ENCODE measurements around the gene ARG1. TPM values are rescaled to one million over a fixed set of nuclear protein-coding genes. Genes with fewer than 3 reads are reported as not detected.
"Not testable (repeated sequence)": the region's sequence is repeated elsewhere in the genome, so short reads cannot be mapped to it uniquely, and the experiment has no call there.

Gene ARG1
- total RNA-seq = 1 to 10 TPM in 1 of 10 donors, under 1 TPM in 4, not detected in 5; 0.27 to 1.2 (median 0.83) TPM
- under 1 TPM; 0.10 to 0.51 TPM for polyA plus RNA-seq
- long read RNA-seq, donor 1 = 0 reads
- long read RNA-seq, donor 2 = 0 reads
- long read RNA-seq, donor 3, partial matches to known transcripts = 1 of 2 reads
- long read RNA-seq, donor 3, other reads (novel, unspliced or antisense) = 0 of 2 reads

- intact Hi-C loops (cut with DNase I) = no loop called here
- Histone ChIP-seq H3K36me3 (peaks cover 0 to 20% (median 0%) of the 10 kb centered on the region in 9 donors), H3K4me3 (no peak within 1 kb of the TSS), H3K27ac (no peak within 1 kb of the TSS), H3K9me3 (no peaks in the 10 kb centered on the region), H3K4me1 (no peaks in the 10 kb centered on the region), H3K27me3 (no peaks in the 10 kb centered on the region)
- ATAC-seq (no peak), DNase-seq (no peak)
- 84% methylated on average over 6 of the region's 6 CpGs for WGBS, 2 donors
- no peak for TF ChIP-seq CTCF (IDR thresholded peaks at IDR 0.05)
Measured at GRCh38 chr6:131572686-131573415, at the start of gene ARG1. TSS of gene ARG1 (plus strand) at chr6:131573226. CDS start at chr6:131573283, 57 bp downstream.

- Histone ChIP-seq H3K4me3 (no peak overlapping the region), H3K27ac (no peak overlapping the region), H3K36me3 (no peaks in the 10 kb centered on the region), H3K27me3 (no peaks in the 10 kb centered on the region), H3K4me1 (no peaks in the 10 kb centered on the region), H3K9me3 (peaks cover 0 to 13% (median 0%) of the 10 kb centered on the region in 11 donors)
- intact Hi-C loops (cut with DNase I) = no loop called here
- ATAC-seq (no peak), DNase-seq (no peak)
- 89 to 92% methylated on average over 1 of the region's 1 CpG for WGBS, 2 donors
- no peak for TF ChIP-seq CTCF (IDR thresholded peaks at IDR 0.05)
Measured at GRCh38 chr6:131523988-131524673, 48.9 kb upstream of the ARG1 start.

GRCh38 chr6:131524695-131525336 is 48.2 kb upstream of the ARG1 start:
- no peak for TF ChIP-seq CTCF (IDR thresholded peaks at IDR 0.05)
- Histone ChIP-seq H3K27ac (no peak overlapping the region), H3K4me1 (no peaks in the 10 kb centered on the region), H3K9me3 (peaks cover 0 to 13% (median 0%) of the 10 kb centered on the region in 11 donors), H3K27me3 (no peaks in the 10 kb centered on the region), H3K36me3 (no peaks in the 10 kb centered on the region), H3K4me3 (no peak overlapping the region)
- no peak for DNase-seq
- WGBS, 2 donors = 89 to 94% methylated on average over 25 of the region's 25 CpGs
- ATAC-seq = no peak
- intact Hi-C loops (cut with DNase I) = no loop called here

GRCh38 chr6:131530936-131531335 is 42.1 kb upstream of the ARG1 start:
- intact Hi-C loops (cut with DNase I) = loop anchor here (5.0 to 10.0 kb wide), 7 partner anchors 329 to 1206 kb away; no protein-coding TSS in a partner anchor
- H3K36me3 ChIP-seq = not testable (repeated sequence)

GRCh38 chr6:131531681-131532080 is 41.3 kb upstream of the ARG1 start:
- H3K9me3 ChIP-seq, H3K36me3 ChIP-seq, H3K4me3 ChIP-seq, H3K4me1 ChIP-seq, H3K27ac ChIP-seq, ATAC-seq, H3K27me3 ChIP-seq, DNase-seq: not testable (repeated sequence)
- WGBS, 2 donors = 75 to 84% methylated on average over 12 of the region's 12 CpGs
- intact Hi-C loops (cut with DNase I) = loop anchor here (5.0 to 10.0 kb wide), 7 partner anchors 329 to 1207 kb away; no protein-coding TSS in a partner anchor

More at GRCh38 chr6:131530936-131531335, 42.1 kb upstream of the ARG1 start:
- not testable (repeated sequence) for H3K4me3 ChIP-seq, DNase-seq, H3K4me1 ChIP-seq, ATAC-seq, H3K27ac ChIP-seq, H3K27me3 ChIP-seq, H3K9me3 ChIP-seq
- 84 to 93% methylated on average over 5 of the region's 5 CpGs for WGBS, 2 donors

All from heart right ventricle (tissue), 16 donors.